Measurements from ENCODE around the gene P3H4.
"Not testable (repeated sequence)": the region's sequence is repeated elsewhere in the genome, so short reads cannot be mapped to it uniquely, and the experiment has no call there.

The P3H4 gene

DNA sequence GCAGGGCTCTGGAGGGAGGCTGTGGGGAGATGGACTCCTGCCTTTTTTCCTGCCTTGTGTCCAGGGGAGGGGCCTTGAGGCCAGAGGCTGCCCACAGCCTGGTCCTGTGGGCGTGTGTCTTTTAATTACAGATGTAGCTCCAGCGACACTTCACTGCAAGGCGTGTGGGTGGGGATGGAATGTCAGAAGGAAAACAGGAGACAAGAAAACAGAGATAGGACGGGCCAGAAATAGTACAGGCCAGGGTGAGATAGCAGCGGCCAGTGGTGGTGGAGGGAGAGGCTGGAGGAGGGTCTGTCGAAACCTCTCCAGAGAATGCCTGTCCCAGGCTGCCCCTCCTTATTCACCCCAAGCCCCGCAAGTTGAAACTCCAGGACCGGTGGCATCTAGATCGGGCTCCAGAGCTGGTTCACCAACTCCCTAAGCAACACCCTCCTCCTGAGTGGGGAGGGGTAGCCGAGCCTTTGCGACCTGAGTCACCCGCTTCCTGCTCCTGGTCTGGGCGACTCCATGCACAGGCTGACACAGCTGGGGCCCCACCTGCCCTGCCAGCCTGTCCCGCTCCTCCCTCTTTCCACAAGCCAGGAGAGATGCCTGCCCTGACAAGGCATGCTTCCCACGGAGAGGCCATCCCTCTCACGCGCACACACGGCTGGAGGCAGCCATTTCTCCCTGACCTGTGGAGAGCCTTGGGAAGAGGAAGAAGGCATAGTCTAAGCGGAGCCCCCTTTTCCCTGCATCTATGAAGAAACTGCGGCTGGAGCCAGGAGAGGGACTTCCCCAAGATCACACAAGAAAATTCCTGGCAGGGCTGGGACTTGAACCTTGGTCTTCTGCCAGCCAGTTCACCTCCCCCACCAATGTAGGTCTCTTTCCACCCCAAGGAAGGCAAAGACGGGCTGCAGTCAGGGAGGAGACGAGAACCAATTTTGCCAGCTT lies 18.6 kb downstream of the P3H4 start:
- DNase-seq, result no peak

DNA sequence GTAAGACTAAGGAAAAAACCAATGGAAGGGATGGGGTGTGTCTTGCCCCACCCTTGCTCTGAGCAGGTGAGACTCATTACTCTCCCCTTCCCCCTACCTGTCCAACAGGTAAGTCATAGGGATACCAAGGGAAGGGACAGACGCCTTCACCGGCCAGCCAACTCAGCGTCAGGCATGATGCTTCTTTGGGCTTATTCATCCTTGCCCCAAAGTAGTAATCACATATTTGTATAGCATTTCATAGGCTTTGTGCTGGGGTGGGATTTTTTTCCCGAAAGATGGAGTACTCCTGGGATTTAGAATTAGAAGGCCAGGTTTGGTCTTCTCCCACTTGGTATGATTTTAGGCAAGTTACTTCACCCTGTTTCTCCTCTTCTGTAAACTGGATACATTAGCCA lies 24.7 kb downstream of the P3H4 start:
- DNase-seq, result no peak

DNA sequence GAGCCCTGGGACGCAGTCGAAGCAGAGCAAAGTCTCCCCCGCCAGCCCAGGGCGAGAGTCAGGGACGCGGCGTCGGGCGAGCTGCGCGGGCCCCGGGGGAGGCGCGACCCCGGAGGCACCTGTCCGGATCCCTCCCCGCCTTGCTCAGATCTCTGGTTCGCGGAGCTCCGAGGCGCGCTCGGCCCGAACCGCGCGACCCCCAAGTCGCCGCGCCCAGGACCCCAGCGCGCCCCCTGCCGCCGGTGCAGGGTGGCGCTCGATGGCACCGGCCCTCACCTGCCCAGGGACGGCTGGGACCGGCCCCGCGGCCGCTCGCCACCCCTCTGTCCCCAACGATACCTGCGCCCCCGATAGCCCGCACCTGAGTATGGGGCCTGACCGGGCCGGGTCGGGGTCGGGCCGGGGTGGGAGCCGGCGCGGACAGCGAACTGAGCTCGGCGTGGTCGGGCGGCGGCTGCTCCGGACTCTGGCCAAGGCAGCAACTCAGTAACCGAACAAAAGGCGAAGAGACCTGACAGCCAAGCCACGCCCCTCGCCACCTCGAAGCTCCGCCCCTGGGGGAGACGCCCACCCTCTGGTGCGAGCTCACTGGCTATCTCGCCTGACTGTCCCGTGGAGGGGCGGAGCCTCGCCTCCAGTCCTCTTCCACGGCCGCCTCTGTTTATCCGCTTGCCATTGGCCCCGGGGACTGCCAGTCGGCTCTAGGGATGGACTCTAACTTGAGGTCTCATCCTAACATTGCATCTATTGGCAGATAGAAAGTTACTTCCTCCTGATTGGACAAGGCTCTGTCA lies 25.3 kb downstream of the P3H4 start, which contains the start of gene JUP:
JUP (minus strand) TSS at position 485 of the 794 bp plus-strand sequence. CDS start 14,857 bp downstream, outside the sequence.
- DNase-seq, result peak; percentile 99

DNA sequence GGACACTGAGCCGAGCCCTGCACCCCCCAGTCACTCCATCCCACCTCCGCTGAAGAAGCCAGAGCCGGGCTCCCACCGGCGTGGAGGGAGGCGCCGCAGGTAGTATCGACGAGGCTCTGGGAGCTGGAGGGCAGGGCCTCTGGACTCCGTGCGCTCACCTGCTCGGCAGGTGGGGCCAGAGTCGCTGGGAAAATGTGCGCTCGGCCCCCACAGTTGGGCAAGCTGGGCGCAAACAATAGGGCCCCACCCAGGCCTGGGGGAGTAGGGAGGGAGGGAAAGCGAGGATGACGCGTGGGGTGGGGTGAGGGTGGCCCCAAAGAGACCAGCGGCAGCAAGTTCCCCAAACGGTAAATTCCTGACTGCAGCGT lies 25.9 kb downstream of the P3H4 start:
- no peak for DNase-seq

- peak; percentile 76 for DNase-seq
These were observed 26.5 kb downstream of the P3H4 start for GRCh38 chr17:41785091-41785858.

- no peak for DNase-seq
These were observed 27.5 kb downstream of the P3H4 start for GRCh38 chr17:41784207-41784744.

GRCh38 chr17:41782142-41782541 lies 29.6 kb downstream of the P3H4 start:
- DNase-seq, result no peak

DNA sequence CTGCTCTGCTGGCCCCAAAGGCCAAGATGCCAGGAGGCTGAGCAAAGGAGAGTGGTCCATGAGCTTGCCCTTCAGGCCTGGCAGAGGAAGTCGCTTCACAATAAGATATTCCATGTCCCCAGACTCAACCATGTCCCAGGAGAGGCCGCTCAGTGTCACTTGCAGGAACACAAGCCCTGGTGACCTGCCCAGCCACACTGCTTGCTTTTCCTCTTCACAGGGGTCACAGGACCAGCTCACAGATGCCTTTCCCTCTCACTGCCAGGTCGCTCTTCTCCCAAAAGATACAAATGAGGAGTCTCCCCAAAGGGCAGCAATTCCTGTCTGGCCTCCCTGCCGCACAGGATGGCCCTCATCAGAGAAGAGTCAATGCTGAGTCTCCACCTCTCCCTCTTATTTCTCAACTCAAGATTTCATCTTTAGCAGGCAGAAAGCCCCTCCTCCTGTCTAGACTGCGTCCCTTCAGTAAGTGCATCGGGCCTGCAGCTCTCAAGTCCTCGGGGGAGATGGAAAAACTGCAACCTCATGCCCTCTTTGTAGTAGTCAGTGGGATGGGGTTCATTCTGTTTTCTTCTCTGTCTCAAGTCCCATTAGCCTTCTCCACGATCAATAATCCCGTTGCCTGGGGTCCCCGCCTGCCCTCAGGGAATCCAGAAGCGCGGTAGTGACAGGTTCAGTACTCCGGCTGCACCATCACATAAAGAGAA lies 30.2 kb downstream of the P3H4 start:
- no peak for DNase-seq

- no peak for DNase-seq
These were observed 31.8 kb downstream of the P3H4 start for GRCh38 chr17:41779954-41780353.

- DNase-seq, result peak; percentile 93
These were observed 34.1 kb downstream of the P3H4 start for GRCh38 chr17:41777574-41778188.

DNA sequence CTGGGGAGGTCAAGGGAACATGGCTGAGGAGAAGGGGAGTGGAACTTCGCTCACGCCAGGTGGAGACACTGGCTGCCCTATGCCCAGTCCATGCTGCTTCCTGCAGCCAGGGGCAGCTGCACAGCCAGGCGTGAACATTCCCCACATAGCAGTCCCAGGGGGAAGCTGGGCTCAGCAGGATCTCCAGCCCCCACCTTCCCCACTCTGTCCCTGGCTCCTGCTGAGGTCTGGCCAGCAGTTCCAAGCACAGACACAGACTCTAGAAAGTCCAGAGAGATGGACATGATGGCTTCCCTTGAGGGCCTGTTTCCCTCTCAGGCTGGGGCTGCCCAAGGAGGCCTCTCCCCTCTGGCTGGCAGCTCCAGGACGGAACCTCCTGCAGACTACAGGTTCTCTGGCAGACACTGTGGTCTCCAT lies 34.6 kb downstream of the P3H4 start:
- no peak for DNase-seq

GRCh38 chr17:41776262-41776900 lies 35.4 kb downstream of the P3H4 start:
- not testable (repeated sequence) for DNase-seq

- DNase-seq, result no peak
These were observed 36.1 kb downstream of the P3H4 start for GRCh38 chr17:41775394-41776226.

DNA sequence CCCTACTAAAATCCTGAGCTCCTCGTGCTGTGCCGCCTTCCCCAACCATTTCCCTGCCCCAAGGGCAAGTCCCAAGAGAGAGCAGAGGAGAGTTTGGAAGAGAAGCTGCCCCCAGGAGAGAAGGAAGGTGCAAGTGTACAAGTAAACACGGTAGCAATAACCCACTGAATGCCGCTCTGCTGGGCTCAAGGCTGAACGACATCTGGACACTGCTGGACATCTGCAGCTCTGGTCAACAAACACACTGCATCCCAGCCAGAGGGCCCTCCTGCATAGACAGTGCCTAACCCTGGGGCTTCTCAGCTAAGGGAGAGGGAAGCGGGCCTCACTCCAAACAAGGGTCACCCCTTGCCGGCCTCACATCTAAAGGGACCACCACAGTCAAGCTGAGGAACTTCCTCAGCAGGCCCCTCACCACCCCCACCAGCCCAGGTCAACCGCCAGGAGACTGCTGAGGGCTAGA lies 38.0 kb downstream of the P3H4 start:
- DNase-seq, result no peak

DNA sequence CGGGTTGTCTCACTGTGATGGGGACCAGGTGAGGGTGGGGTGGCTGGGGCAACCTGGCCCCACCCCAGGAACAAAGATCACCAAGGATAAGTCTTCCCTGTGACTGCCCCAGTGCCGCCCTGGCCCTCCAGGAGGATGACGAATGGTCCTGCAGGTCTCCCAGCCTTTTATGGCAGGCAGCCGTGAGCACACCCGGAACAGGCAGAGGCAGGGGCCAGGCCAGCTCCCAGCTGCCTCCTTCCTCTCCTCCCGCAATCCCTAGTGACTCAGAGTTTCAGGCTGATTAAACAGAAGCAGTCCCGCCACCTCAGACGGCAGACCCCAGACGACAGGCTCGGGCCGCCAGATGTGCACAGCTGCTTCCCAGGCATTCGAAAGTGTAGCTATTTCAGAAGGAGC lies 38.6 kb downstream of the P3H4 start:
- peak; percentile 60 for DNase-seq

- DNase-seq, result no peak
These were observed 39.1 kb downstream of the P3H4 start for GRCh38 chr17:41772586-41773189.

DNA sequence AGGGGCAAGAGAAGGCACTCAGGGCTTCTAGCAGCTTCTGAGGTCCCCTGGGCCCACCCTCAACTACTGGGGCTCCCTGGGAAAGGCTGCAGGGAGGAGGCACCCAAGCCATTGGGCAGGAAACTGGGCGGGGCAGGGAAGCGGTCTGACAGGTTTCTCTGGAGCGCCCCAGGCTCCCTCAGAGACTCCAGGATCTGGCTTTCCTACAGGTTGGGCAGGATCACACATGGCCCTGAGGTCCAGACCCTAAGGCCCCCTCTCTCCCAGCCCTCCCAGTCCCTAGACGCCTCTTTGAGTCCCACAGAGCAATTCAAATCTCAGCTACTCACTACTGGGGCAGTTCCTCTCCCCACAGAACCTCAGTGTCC lies 39.5 kb downstream of the P3H4 start:
- DNase-seq, result no peak

GRCh38 chr17:41771389-41772206 lies 40.2 kb downstream of the P3H4 start:
- DNase-seq, result no peak

GRCh38 chr17:41769985-41770384 lies 41.8 kb downstream of the P3H4 start:
- no peak for DNase-seq

All from left hindlimb (tissue), 1 donor.